GM19043 (cell line): ENCODE measurements around the gene EHHADH.

Source experiments
- ATAC-seq: cut with Tn5 transposase; IDR thresholded peaks from one replicate; pipeline ENCODE4 v1.9.1; 2021; ENCODE audit warnings: low read depth; ENCODE audit not compliant: unreplicated experiment

EHHADH gene

GRCh38 chr3:185253645-185254410, at the start of gene EHHADH:
Gene EHHADH, minus strand, starts transcription at chr3:185254049. Its CDS starts 27 bp downstream, at chr3:185254022.
- peak; percentile 86 for ATAC-seq

GRCh38 chr3:185299918-185300426, 46.1 kb upstream of the EHHADH start:
- ATAC-seq, result peak; percentile 93

GRCh38 chr3:185297867-185298266, 44.0 kb upstream of the EHHADH start:
- ATAC-seq, result no peak

GRCh38 chr3:185292238-185292637, 38.4 kb upstream of the EHHADH start:
- ATAC-seq, result no peak

DNA sequence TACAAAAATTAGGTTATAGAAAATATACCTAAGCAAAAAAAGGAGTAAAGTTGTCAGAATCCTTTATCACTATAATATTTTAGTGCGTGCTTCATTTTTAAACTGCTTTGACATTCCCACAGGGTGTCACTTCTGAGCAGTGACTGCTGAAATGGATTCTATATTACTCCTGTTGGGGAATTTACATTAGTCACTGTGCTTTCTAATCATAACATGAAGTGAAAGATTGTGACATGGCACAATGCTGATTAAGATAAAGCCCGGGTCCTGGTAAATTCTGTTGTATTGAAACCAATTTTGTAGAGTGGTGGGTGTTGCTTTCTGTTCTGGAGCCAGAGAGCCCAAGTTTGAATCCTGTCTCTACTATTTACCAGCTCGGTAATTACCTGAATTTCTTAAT, 36.4 kb upstream of the EHHADH start:
- no peak for ATAC-seq

DNA sequence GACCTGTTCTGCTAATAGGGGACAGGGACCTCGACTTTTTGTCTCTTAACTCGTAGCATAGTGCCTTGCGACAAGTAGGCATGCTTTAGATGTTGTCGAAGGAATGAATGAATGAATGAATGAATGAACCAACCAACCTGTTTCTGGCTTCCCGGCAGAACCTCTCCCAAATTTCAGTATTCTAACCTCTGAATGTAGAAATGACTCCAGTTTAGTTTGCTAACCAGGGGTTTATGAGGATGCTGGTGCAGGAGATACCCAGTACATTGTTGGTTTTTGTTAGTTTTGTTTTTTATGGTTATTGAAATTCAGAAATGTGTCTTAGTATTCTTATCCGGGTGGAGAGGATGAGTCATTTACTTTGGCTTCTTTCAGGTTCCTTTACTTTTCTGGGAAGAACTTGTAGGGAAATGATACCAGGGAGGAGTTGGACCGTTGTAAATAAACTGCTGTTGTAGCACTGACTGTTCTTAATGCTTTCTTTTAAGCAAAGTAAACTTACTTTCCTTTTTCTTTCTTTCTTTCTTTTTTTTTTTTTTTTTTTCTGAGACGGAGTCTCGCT, 29.6 kb upstream of the EHHADH start:
- no peak for ATAC-seq

DNA sequence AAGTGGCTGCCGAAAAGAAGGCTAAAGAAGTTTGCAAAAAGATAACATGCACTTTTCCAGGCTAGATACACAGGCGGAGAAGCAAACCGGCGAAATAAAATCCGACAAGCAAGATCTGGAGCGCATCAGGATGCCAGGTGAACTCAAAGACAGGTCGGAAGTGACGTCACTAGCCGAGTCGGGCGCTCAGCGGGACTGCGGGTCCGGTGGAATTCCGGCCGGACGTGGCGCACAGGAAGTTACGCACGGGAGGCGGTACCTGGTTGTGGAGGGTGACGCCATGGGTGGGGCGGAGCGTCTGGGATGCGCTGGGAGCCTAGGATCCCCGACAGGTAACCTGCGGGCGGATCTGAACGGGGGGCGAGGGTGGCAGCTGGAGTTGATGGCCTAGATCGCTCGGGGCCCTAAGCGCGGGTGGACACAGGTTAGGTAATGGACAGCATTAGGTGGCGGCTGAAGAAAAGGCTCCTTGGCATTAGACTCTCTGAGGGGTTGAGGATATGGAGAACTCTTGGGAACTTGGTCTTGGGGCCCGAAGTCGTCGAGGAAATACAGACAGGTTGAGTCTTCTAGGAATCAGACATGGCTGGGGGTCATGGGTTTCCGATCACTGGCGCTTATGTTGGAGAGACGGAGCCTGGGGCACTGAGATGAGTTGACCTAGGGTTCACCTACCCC, 29.0 kb upstream of the EHHADH start:
- ATAC-seq, result peak; percentile 99

DNA sequence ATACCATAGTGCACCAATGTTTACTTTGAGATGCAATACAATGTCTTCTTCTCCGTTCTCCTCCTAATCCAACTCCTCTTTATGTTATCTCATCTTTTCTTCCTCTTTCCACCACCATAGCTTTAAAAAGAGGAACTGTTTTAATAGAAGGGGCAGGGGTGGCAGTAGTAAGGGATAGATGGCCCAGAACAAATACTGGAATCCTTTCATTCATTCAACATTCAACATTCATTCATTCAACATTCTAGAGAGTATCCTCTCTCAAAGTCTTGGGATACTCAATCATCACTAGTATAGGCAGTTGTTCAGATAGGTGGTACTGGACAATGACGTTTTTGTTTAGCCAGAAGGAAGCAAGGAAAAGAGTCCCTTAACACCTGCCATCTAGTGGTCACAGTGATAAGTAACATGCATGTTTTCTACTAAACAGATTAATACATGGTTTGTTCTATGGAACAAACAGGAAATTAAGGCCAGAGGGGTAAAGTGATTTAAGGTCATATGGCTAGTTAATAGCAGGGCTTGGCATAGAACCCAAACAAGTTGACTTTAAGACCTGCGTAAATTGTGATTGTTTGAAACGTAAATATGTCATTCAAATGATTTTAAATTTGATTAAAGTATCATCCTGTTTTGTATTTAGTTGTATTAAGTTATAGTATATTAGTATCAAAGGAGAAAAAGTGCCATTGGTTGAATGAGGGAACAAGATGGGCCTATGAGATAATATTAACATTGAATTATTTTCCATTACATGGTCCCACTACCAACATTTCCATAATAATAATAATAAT, 26.9 kb upstream of the EHHADH start:
- no peak for ATAC-seq

- ATAC-seq, result no peak
Observed at GRCh38 chr3:185279587-185280138, 25.8 kb upstream of the EHHADH start.

DNA sequence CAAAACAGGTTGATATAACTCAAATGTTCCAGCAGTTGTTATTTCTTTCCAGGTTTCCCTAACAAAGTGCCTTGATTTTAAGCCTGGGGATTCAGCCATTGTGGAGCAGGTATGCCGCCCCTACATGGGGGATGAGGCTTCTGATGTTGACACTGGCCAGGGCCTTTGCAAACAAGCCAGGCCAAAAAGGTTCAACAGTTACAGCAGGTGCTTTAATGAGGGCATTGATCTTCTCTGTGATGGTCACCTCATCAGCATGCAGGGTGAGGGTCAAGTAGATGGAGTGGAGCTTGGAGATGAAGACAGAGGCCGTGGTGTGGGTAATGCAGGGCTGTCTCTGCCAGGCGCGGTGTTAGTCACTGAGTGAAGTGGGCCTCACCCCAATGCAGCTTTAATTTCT, 22.6 kb upstream of the EHHADH start:
- ATAC-seq, result no peak

- ATAC-seq, result no peak
Observed at GRCh38 chr3:185272033-185272432, 18.2 kb upstream of the EHHADH start.

DNA sequence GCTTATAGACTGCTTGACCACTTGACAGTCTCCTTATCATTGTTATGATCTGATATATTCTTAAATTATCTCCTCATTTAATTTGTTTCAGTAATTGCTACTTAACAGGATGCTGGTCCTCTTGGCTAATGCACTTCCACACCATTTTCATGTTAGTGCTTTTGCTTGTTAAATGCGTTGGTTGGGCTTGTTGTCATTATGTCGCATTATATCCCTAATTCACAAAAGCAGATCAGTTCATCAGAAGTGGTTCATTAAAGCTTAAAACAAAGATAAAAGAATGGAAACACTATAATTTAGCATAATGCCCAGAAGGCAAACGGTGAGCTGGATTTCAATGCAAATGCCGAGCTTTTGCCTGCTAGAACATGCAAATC, 17.1 kb upstream of the EHHADH start:
- ATAC-seq, result no peak

- no peak for ATAC-seq
Observed at GRCh38 chr3:185270262-185270955, 16.6 kb upstream of the EHHADH start.

DNA sequence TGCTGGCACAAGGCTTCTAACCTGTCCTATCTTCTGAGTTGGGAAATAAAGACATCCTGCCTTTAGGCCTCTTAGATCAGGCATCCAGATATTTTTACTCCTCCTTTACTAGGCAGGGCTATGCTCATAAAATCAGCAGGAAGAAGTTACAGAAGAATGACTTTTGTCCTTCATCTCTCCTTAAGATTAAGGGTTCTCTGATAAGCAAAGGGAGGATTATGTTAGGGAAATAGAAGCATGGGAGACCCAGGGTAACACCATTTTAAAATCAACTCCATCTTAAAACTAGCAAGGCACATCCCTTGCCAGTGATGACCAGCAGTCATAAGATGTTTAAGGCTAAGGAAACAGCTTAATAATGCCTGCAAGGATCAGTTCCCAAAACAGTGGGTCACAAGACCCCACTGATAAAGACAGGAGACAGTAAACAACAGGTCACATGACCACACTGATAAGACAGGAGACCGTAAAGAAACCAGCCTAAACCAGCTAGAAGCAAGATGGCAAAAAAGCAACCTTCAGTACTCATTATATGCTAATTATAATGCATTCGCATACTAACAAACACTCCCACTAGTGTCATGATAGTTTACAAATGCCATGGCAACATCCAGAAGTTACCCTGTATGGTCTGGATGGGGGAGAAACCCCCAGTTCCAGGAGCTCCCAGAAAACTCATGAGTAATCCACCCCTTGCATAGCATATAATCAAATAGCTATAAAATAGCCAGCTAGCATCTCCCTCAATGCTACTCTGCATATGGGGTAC, 14.5 kb upstream of the EHHADH start:
- ATAC-seq, result no peak

GRCh38 chr3:185267193-185267592, 13.3 kb upstream of the EHHADH start:
- no peak for ATAC-seq

GRCh38 chr3:185264849-185265553, 11.2 kb upstream of the EHHADH start:
- no peak for ATAC-seq

DNA sequence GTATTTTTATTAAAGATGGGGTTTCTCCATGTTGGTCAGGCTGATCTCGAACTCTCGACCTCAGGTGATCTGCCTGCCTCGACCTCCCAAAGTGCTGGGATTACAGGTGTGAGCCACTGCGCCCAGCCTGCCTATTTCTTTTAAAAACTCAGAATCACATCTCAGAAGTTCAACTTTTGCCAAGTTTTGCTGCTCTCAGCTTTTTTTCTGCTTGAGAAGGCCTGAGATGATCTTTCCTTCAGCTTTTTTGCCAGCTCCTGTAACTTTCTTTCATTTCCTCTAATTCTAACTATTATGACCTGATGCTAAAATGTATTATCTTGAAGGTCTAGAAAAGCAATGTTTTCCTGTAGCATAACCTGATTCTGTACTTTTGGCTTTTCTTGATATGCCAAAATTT, 9.6 kb upstream of the EHHADH start:
- ATAC-seq, result no peak

DNA sequence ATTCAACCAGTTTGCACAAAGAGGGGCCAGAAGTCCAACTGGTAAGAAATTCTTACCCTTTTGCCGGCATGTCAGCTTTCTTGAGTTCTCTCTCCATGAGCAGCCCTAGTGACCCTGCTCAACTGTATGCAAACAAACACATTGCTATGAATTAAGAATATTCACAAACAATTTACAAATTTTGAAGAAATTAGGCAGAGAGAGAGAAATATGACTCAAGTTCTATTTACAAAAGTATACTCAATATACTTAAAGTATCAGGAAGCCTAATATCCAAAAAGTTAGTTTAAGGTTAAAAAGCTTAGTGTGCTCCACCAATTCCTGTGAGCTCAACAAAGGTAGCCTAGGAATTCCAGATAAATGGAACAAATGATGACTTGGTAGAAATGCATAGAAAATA, 3.5 kb upstream of the EHHADH start:
- ATAC-seq, result no peak

GRCh38 chr3:185254799-185255198, 950 bp upstream of the EHHADH start:
- no peak for ATAC-seq
